Neural crest cell (in vitro differentiated cells): ENCODE data around the gene LRMDA. TPM values are rescaled to one million over a fixed set of nuclear protein-coding genes. Genes with fewer than 3 reads are reported as not detected.

ENCODE experiments used
- DNase-seq: peaks from one replicate; pipeline ENCODE4 v3.0.0; 2021; ENCODE audit warnings: low read depth, mixed read lengths, low spot score
- H3K27ac Mint-ChIP-seq: one replicate; pipeline ENCODE4 v1.8.0; 2021; ENCODE audit warnings: mild to moderate bottlenecking, mixed read lengths; ENCODE audit not compliant: unreplicated experiment
- H3K27me3 Mint-ChIP-seq: 2 replicates; pipeline ENCODE4 v1.8.0; 2021; ENCODE audit warnings: low read depth, mild to moderate bottlenecking, mixed read lengths
- H3K36me3 Mint-ChIP-seq: 2 replicates; pipeline ENCODE4 v1.8.0; 2021; ENCODE audit warnings: low read depth, mild to moderate bottlenecking, mixed read lengths
- H3K4me1 Mint-ChIP-seq: 2 replicates; pipeline ENCODE4 v1.8.0; 2021; ENCODE audit warnings: mixed read lengths
- H3K4me3 Mint-ChIP-seq: one replicate; pipeline ENCODE4 v1.8.0; 2021; ENCODE audit warnings: mild to moderate bottlenecking, mixed read lengths
- H3K9me3 Mint-ChIP-seq: 2 replicates; pipeline ENCODE4 v1.8.0; 2021; ENCODE audit warnings: mixed read lengths
- total RNA-seq: library from RNA; stranded (reverse); gene quantifications from 2 replicates; pipeline ENCODE4 v1.2.1, GENCODE V29; 2021
- TF ChIP-seq, protein P1 (sequence below): fragments of 200-600 bp; sonication (generic); conservative IDR thresholded peaks from 2 replicates; pipeline ENCODE4 v1.5.0; 2021; ENCODE audit warnings: antibody characterized with exemption, mild to moderate bottlenecking

Gene LRMDA
- total RNA-seq, 1 donor from 2014 or later = 3.1 TPM

GRCh38 chr10:76125900-76126299 is 694.5 kb downstream of the LRMDA start:
- Mint-ChIP-seq H3K4me1 (peaks cover 14% of the 10 kb centered on the region), H3K27me3 (peaks cover 5% of the 10 kb centered on the region), H3K36me3 (no peaks in the 10 kb centered on the region), H3K27ac (no peak overlapping the region), H3K4me3 (no peak overlapping the region), H3K9me3 (no peaks in the 10 kb centered on the region)
- TF ChIP-seq, protein P1, sequence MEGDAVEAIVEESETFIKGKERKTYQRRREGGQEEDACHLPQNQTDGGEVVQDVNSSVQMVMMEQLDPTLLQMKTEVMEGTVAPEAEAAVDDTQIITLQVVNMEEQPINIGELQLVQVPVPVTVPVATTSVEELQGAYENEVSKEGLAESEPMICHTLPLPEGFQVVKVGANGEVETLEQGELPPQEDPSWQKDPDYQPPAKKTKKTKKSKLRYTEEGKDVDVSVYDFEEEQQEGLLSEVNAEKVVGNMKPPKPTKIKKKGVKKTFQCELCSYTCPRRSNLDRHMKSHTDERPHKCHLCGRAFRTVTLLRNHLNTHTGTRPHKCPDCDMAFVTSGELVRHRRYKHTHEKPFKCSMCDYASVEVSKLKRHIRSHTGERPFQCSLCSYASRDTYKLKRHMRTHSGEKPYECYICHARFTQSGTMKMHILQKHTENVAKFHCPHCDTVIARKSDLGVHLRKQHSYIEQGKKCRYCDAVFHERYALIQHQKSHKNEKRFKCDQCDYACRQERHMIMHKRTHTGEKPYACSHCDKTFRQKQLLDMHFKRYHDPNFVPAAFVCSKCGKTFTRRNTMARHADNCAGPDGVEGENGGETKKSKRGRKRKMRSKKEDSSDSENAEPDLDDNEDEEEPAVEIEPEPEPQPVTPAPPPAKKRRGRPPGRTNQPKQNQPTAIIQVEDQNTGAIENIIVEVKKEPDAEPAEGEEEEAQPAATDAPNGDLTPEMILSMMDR = no peak
- no peak for DNase-seq

GRCh38 chr10:76126607-76127527 is 695.4 kb downstream of the LRMDA start:
- H3K4me1 Mint-ChIP-seq = peaks cover 19% of the 10 kb centered on the region
- DNase-seq = no peak
- peaks cover 5% of the 10 kb centered on the region for H3K27me3 Mint-ChIP-seq
- no peak overlapping the region for H3K4me3 Mint-ChIP-seq
- TF ChIP-seq, protein P1 = no peak
- no peaks in the 10 kb centered on the region for H3K36me3 Mint-ChIP-seq
- no peak overlapping the region for H3K27ac Mint-ChIP-seq
- no peaks in the 10 kb centered on the region for H3K9me3 Mint-ChIP-seq

- Mint-ChIP-seq H3K36me3 (no peaks in the 10 kb centered on the region), H3K27me3 (peaks cover 5% of the 10 kb centered on the region), H3K27ac (no peak overlapping the region), H3K9me3 (no peaks in the 10 kb centered on the region), H3K4me3 (no peak overlapping the region), H3K4me1 (peaks cover 19% of the 10 kb centered on the region)
- TF ChIP-seq, protein P1 = no peak
- DNase-seq = no peak
Measured at GRCh38 chr10:76127984-76128589, 696.7 kb downstream of the LRMDA start.

- TF ChIP-seq, protein P1 = no peak
- no peak for DNase-seq
- H3K36me3 Mint-ChIP-seq = no peaks in the 10 kb centered on the region
- no peak overlapping the region for H3K27ac Mint-ChIP-seq
- H3K27me3 Mint-ChIP-seq = peaks cover 5% of the 10 kb centered on the region
- H3K4me3 Mint-ChIP-seq = no peak overlapping the region
- no peaks in the 10 kb centered on the region for H3K9me3 Mint-ChIP-seq
- H3K4me1 Mint-ChIP-seq = peaks cover 28% of the 10 kb centered on the region
Measured at GRCh38 chr10:76129213-76129612, 697.8 kb downstream of the LRMDA start.

GRCh38 chr10:76130892-76131291 is 699.5 kb downstream of the LRMDA start:
- DNase-seq = no peak
- H3K4me3 Mint-ChIP-seq = no peak overlapping the region
- TF ChIP-seq, protein P1 = no peak
- H3K4me1 Mint-ChIP-seq = peaks cover 25% of the 10 kb centered on the region
- no peaks in the 10 kb centered on the region for H3K9me3 Mint-ChIP-seq
- no peaks in the 10 kb centered on the region for H3K36me3 Mint-ChIP-seq
- H3K27me3 Mint-ChIP-seq = peaks cover 5% of the 10 kb centered on the region
- no peak overlapping the region for H3K27ac Mint-ChIP-seq
